ENCODE measurements around the gene TARM1.

DNA sequence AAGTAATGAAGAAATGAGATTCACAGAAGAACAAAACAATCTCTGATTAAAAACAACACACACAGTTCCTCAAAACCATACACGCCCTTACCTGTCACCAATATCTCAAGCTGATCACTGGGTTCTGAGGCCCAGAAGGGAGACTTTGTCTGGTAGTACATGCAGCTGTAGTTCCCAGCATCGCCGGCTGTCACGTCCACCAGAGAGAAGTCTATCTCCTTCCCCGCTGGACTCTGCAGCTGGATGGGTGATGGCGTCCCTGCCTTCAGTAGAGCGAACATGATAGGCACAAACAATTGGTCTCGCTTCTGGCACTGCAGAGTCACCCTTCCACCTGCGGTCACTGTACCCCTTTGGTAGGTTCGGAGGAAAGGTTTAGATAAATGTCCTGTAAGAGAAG, 7.3 kb downstream of the TARM1 start:
- TF ChIP-seq, protein P1, sequence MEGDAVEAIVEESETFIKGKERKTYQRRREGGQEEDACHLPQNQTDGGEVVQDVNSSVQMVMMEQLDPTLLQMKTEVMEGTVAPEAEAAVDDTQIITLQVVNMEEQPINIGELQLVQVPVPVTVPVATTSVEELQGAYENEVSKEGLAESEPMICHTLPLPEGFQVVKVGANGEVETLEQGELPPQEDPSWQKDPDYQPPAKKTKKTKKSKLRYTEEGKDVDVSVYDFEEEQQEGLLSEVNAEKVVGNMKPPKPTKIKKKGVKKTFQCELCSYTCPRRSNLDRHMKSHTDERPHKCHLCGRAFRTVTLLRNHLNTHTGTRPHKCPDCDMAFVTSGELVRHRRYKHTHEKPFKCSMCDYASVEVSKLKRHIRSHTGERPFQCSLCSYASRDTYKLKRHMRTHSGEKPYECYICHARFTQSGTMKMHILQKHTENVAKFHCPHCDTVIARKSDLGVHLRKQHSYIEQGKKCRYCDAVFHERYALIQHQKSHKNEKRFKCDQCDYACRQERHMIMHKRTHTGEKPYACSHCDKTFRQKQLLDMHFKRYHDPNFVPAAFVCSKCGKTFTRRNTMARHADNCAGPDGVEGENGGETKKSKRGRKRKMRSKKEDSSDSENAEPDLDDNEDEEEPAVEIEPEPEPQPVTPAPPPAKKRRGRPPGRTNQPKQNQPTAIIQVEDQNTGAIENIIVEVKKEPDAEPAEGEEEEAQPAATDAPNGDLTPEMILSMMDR (conservative IDR thresholded peaks at IDR 0.05 in 1 of 2, IDR thresholded peaks at IDR 0.05 in 1 of 2; ENCODE audit: extremely low read depth in 1 of 2, insufficient read depth in 1 of 2, low read depth in 1 of 2, low read length in 2 of 2), result no peak
- TF ChIP-seq EZH2 (IDR thresholded peaks at IDR 0.05; ENCODE audit: borderline replicate concordance, low read length), result no peak
